Measurements from ENCODE around the gene RBMS3. TPM values are rescaled to one million over a fixed set of nuclear protein-coding genes. Genes with fewer than 3 reads are reported as not detected.
A peak's percentile ranks its signal among the peaks of the same experiment; 100 is the strongest.

RBMS3 gene
- total RNA-seq, 1 experiment from 2014 or later = 8.7 TPM

GRCh38 chr3:29694331-29694730, 413.5 kb downstream of the RBMS3 start (continued):
- TF ChIP-seq MYBL2 (CRISPR knock-in tag; IDR thresholded peaks at IDR 0.05) (no peak), ZNF121 (CRISPR knock-in tag; IDR thresholded peaks at IDR 0.05) (no peak), IRF2 (CRISPR knock-in tag; IDR thresholded peaks at IDR 0.05; ENCODE audit: borderline replicate concordance, low read depth) (no peak), NR2C2 (CRISPR knock-in tag; IDR thresholded peaks at IDR 0.05) (no peak), JAZF1 (CRISPR knock-in tag; IDR thresholded peaks at IDR 0.05) (no peak), CTCF (IDR thresholded peaks at IDR 0.05) (no peak)
- TF ChIP-seq, protein P1, sequence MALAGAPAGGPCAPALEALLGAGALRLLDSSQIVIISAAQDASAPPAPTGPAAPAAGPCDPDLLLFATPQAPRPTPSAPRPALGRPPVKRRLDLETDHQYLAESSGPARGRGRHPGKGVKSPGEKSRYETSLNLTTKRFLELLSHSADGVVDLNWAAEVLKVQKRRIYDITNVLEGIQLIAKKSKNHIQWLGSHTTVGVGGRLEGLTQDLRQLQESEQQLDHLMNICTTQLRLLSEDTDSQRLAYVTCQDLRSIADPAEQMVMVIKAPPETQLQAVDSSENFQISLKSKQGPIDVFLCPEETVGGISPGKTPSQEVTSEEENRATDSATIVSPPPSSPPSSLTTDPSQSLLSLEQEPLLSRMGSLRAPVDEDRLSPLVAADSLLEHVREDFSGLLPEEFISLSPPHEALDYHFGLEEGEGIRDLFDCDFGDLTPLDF (CRISPR knock-in tag; IDR thresholded peaks at IDR 0.05) = no peak

DNA sequence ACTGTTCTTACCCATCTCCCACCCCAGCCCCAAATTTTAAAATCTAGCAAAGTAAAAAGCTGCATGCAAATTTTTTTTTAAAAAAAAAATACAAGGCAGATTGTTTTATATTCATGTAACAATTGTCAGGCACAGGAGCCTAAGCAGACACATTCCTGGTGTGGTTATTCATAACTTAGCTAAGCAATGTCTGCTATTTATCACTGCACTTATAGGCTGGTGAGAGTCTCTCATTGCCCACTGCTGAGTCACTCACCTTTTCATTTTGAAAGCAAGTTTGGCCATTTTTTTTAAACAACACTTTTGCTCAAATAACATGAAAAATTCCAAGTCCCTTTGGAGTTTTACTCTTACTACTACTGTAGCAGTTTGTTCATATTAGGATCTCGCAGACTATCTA, 413.9 kb downstream of the RBMS3 start:
- ChIA-PET CTCF (no interaction called here), POLR2A (no interaction called here)
- Mint-ChIP-seq H3K4me1 (peaks cover 35% of the 10 kb centered on the region), H3K27ac (0 out of 2 replicates have a peak overlapping the region, but pooled peaks have one; percentile 32), H3K27me3 (ENCODE audit: low read depth) (no peaks in the 10 kb centered on the region), H3K36me3 (no peaks in the 10 kb centered on the region; the same call in 1 of the 2 replicates), H3K4me3 (no peak overlapping the region), H3K9me3 (peaks cover 4% of the 10 kb centered on the region)
- ATAC-seq = peak; percentile 42; the same call in 1 of the 2 replicates
- DNase-seq (ENCODE audit: low spot score) = no peak
- no peak for TF ChIP-seq SP1 (CRISPR knock-in tag; conservative IDR thresholded peaks at IDR 0.05)
- TF ChIP-seq ZNF423 (CRISPR knock-in tag; IDR thresholded peaks at IDR 0.05) = no peak
- TF ChIP-seq, protein P2, sequence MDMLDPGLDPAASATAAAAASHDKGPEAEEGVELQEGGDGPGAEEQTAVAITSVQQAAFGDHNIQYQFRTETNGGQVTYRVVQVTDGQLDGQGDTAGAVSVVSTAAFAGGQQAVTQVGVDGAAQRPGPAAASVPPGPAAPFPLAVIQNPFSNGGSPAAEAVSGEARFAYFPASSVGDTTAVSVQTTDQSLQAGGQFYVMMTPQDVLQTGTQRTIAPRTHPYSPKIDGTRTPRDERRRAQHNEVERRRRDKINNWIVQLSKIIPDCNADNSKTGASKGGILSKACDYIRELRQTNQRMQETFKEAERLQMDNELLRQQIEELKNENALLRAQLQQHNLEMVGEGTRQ (CRISPR knock-in tag; IDR thresholded peaks at IDR 0.05) = no peak
- TF ChIP-seq IRF1 (CRISPR knock-in tag; IDR thresholded peaks at IDR 0.05) = no peak
- TF ChIP-seq, protein P3, sequence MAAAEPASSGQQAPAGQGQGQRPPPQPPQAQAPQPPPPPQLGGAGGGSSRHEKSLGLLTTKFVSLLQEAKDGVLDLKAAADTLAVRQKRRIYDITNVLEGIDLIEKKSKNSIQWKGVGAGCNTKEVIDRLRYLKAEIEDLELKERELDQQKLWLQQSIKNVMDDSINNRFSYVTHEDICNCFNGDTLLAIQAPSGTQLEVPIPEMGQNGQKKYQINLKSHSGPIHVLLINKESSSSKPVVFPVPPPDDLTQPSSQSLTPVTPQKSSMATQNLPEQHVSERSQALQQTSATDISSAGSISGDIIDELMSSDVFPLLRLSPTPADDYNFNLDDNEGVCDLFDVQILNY (CRISPR knock-in tag; IDR thresholded peaks at IDR 0.05) = no peak
- TF ChIP-seq CTCF (IDR thresholded peaks at IDR 0.05) = no peak
- no peak for TF ChIP-seq GRHL2 (CRISPR knock-in tag; IDR thresholded peaks at IDR 0.05; ENCODE audit: insufficient replicate concordance, severe bottlenecking)
- no peak for TF ChIP-seq ZNF138 (CRISPR knock-in tag; conservative IDR thresholded peaks at IDR 0.05)
- no peak for TF ChIP-seq NR1H2 (CRISPR knock-in tag; IDR thresholded peaks at IDR 0.05)
- no peak for TF ChIP-seq JUN (CRISPR knock-in tag; IDR thresholded peaks at IDR 0.05)
- no peak for TF ChIP-seq ZNF219 (CRISPR knock-in tag; IDR thresholded peaks at IDR 0.05; ENCODE audit: borderline replicate concordance)
- TF ChIP-seq ATF2 (CRISPR knock-in tag; IDR thresholded peaks at IDR 0.05; ENCODE audit: borderline replicate concordance, low read depth) = no peak
- TF ChIP-seq GTF2I (CRISPR knock-in tag; conservative IDR thresholded peaks at IDR 0.05) = no peak
- TF ChIP-seq, protein P4, sequence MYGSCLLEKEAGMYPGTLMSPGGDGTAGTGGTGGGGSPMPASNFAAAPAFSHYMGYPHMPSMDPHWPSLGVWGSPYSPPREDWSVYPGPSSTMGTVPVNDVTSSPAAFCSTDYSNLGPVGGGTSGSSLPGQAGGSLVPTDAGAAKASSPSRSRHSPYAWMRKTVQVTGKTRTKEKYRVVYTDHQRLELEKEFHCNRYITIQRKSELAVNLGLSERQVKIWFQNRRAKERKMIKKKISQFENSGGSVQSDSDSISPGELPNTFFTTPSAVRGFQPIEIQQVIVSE (CRISPR knock-in tag; IDR thresholded peaks at IDR 0.05; ENCODE audit: borderline replicate concordance) = no peak
- TF ChIP-seq ZBTB21 (CRISPR knock-in tag; IDR thresholded peaks at IDR 0.05; ENCODE audit: borderline replicate concordance) = no peak
- no peak for TF ChIP-seq HMGXB4 (CRISPR knock-in tag; IDR thresholded peaks at IDR 0.05)
- no peak for TF ChIP-seq RORB (CRISPR knock-in tag; IDR thresholded peaks at IDR 0.05)
- TF ChIP-seq ZNF263 (CRISPR knock-in tag; IDR thresholded peaks at IDR 0.05; ENCODE audit: low read depth) = no peak
- no peak for TF ChIP-seq NFATC4 (CRISPR knock-in tag; IDR thresholded peaks at IDR 0.05)

Data from WTC11 (cell line).